HG02938 (cell line): ENCODE measurements around the gene EXOSC2.

Source experiments
- ATAC-seq: cut with Tn5 transposase; IDR thresholded peaks from one replicate; pipeline ENCODE4 v1.9.1; 2021; ENCODE audit warnings: mild to moderate bottlenecking, moderate library complexity; ENCODE audit not compliant: unreplicated experiment

The EXOSC2 gene

GRCh38 chr9:130732136-130732535 is 38.6 kb downstream of the EXOSC2 start:
- ATAC-seq = no peak

DNA sequence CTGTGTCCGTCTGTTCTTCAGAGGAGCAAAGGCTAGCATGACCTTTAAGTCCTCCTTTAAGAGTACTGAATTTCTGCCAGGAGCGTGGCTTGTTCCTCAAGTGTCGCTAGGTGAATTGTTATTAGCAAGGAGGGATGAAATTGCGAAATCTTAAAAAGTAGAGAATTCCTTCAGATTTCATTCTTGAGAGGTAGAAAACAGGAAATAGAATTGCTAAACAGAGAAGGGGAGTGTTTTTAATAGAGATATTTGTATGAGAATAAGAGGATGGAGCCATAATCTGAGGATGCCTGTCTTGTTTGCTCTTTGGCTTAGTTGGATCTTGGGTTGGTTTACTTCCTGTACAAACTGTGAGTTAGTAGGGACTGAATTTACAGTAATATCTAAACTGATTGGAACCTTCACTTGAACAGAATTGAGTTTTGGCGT is 39.2 kb downstream of the EXOSC2 start:
- no peak for ATAC-seq

DNA sequence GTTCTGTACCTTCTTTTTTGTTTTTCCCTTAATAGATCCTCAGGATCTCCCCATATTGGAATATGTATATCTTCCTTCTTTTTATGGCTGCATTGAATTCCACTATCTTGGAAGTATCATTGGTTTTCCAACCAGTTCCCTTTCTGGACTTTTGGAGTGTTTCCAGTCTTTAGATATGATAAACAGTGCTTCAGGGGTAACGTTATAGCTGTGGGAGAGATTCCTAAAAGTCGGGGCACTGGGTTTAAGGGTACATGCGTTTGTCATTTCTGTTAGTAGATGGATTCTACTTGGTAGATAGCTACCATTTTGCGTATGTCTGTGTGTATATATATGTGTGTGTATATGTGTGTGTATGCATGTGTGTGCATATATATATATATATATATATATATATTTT is 42.0 kb downstream of the EXOSC2 start:
- ATAC-seq = no peak

DNA sequence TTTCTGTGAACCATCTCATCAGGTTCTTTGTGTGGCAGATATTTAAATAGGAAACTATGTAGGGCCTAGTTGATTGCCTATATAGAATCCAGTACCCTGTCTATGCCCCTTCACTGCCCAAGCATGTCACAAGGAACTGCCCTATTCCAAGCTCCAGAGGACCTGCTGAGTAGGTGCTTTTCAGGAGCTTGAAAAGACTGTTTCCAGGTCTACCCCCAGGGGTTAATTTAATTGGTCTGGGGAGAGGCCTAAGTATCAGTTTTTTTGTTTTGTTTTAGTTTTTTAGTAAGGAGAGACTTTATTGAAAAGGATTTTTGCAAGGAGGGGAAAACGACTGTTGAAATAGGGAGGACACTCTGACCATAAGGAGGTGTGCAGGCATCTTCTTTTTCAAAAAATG is 43.3 kb downstream of the EXOSC2 start:
- no peak for ATAC-seq

DNA sequence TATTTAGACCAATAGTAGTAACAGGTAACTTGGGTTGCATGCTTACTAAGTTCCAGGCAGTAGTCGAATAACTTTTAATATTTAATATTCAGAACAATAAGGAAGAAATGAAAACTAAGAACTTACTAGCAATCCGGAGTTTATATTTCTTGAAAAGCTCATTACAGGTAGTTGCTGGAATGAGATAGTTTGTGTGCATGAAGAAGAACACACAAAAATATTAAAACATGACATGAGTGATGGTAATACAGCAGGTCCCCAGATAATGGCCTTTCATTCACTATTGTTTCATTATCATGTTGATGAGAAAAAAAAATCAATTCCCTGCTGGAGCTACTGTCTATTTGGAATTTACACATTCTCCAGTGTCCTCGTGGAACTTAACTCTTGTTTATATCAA is 44.7 kb downstream of the EXOSC2 start:
- ATAC-seq = no peak

- no peak for ATAC-seq
Observed at GRCh38 chr9:130739081-130739480, 45.5 kb downstream of the EXOSC2 start.

DNA sequence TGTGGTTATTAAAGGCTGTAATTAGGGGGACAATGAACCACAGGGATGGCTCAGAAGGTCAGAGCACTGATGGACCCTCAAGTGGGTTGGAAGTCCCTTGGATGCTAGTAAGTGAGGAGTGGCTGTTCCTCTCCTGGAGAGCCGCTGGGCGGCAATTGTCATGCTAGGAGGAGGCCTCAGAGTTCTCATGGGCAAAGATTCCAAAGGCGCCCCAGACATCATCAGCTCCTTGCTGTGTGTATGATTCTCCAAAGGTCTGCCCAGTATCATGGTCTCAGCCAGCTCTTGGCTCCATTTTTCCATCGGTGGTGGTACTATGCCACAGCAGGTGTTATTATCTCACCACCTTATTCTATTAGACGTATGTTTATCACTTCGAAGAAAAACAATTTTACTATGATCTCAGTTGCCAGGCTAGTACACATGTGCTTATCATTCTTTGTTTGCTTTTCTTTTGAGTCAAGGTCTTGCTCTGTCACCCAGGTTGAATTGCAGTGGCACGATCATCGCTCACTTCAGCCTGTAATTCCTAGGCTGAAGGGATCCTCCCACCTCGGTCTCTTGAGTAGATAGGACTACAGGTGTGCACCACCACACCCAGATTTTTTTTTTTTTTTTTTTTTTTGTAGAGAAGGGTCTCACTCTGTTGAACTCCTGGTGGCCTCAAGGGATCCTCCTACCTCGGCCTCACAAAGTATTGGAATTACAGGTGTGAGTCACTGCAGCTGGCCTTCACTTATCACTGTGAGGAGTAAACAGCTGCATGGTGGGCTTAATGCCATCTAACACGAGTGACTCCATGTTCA is 46.8 kb downstream of the EXOSC2 start:
- ATAC-seq = no peak

DNA sequence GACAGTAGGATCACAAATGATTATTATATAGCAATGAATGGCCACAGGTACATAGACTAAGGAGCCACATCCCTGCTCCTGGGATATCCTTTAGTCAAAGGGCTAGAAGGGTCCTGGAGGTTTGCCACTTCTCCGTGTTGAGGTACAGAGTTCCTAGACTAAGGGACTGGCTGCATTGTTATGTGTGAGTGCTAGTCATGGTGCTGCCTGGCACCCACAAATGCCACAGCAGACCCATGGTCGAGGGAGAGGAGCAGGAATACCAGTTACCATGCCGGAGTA is 47.4 kb downstream of the EXOSC2 start:
- no peak for ATAC-seq

DNA sequence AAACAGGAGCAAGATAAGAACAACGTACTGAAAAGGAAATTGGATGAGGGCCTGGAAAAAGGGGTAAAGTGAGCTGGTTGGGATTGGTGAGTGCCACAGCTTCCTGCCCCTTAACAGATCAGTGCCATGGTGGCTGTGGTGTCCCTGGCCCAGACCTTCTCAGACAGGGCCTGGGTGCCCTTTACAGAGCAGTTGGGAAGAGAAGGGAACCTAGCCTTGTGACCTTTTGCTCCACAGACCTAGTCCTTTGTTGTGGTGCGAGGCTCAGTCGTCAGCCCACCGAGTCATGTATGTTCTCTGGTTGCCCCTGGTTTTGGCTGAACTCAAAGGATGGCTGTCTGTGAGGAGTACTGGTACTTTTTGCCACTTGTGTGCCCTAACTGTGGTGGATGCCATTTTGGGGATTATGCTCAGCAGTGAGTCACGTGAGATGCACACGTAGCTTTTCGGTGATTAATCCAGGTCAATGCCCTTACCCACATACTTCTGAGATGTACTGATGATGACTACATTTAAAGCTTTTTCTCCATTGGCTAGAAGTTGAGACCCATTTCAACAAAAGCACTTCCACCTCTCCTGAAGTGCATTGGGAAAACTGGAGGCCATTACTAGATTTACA is 48.4 kb downstream of the EXOSC2 start:
- ATAC-seq = no peak

- no peak for ATAC-seq
Observed at GRCh38 chr9:130743656-130744055, 50.1 kb downstream of the EXOSC2 start.

DNA sequence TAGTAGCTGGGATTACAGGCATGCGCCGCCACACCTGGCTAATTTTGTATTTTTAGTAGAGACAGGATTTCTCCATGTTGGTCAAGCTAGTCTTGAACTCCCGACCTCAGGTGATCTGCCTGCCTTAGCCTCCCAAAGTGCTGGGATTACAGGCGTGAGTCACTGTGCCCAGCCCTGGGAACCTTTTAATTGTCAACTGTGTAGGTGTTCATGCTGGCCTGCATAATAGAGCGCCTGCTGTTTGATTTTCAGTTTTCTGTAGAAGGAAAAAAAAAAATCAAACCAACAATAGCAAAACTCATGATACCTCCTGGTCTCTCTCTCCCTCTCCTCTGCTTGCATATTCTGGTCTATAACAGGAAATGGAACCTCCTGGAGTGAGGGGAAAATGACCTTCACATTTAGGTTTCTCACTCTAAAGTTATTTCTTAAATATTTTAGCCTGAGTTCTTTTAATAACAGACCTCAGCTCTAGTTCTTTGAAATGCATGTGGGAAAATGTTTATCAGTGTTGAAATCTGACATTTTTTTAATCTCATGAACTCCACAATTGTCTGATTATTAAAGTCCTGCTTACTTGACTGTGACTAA is 51.7 kb downstream of the EXOSC2 start:
- ATAC-seq = no peak

- no peak for ATAC-seq
Observed at GRCh38 chr9:130745829-130746228, 52.2 kb downstream of the EXOSC2 start.

DNA sequence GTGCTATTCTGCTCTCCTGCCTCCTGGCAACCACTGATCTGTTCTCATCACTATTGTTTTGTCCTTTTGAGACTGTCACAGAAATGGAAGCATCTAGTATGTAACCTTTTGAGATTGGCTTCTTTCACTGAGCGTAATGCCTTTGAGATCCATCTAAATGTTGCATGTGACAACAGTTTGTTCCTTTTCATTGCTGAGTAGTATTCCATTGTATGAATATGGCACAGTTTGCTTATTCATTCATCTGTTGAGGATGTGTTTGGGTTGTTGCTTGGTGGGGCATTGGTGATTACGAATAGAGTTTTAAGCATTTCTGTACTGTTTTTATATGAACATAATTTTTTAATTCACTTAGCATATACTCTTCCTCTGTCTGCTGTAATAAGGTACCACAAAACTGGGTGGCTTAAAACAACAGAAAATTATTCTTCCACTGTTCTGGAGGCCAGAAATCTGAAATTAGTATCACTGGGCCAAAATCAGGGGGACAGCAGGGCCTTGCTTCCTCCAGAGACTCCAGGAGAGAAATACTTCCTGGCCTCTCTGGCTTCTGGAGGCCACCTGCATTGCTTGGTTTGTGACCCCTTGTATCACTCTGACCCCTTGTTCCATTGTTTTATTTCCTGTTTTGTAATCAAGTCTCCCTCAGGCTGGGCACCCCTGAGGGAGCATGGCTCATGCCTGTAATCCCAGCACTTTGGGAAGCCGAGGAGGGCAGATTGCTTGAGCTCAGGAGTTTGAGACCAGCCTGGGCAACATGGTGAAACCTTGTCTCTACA is 53.0 kb downstream of the EXOSC2 start:
- no peak for ATAC-seq

DNA sequence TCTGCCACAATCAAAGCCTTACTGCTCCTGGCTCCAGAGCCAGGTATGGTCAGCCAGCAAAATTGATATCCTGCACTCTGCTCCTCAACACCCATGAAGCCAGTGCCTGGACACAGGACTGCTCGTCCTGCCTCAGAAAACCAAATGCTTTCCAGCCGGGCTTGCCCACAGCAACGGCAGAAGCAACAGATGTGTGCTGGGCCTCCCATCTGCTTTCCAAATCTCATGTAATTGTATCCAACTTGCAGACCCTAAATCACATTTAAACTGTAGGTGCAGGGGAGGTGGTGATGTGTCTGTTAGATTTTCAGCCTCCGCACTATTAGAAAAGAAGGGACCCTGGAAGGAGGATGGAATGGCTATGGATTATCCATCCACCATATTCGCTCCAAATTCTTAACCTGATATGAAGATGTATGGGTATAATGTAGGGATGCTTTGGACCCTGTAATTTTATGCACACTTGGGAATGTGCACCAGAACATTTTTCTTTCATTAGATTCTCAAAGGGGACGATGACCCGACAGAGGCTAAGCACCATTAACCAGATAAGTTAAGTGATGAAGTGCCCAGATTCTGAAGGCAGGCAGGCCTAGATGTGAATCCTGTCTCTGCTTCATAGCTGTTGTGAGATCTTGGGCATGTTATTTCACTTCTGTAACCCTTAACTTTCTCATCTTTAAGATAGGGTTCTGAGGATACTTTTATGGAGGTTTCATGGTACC is 58.2 kb downstream of the EXOSC2 start:
- ATAC-seq = no peak
